Measurements from ENCODE around the gene PSAPL1. TPM values are rescaled to one million over a fixed set of nuclear protein-coding genes. Genes with fewer than 3 reads are reported as not detected.

PSAPL1 gene
- total and polyA plus RNA-seq, 5 donors from 2014 or later, result not detected

GRCh38 chr4:7473081-7473480, 38.4 kb upstream of the PSAPL1 start:
- Histone ChIP-seq H3K4me3 (ENCODE audit: low read depth, low read length) (no peak overlapping the region), H3K36me3 (ENCODE audit: control insufficient read depth, insufficient read depth, low read length) (no peaks in the 10 kb centered on the region), H3K27me3 (ENCODE audit: control insufficient read depth, insufficient read depth, low read length) (no peaks in the 10 kb centered on the region), H3K9me3 (ENCODE audit: control insufficient read depth in 2 of 2, low read length in 2 of 2) (no peaks in the 10 kb centered on the region), H3K4me1 (ENCODE audit: control insufficient read depth, insufficient read depth, low read length, poor library complexity, severe bottlenecking) (no peaks in the 10 kb centered on the region), H3K27ac (ENCODE audit: insufficient read depth, low read length, poor library complexity, severe bottlenecking) (no peak overlapping the region)
- DNase-seq, result no peak
- Mint-ChIP-seq H3K36me3 (no peaks in the 10 kb centered on the region), H3K4me3 (no peak overlapping the region), H3K27me3 (no peaks in the 10 kb centered on the region), H3K4me1 (no peaks in the 10 kb centered on the region), H3K9me3 (peaks cover 0 to 2% (median 0%) of the 10 kb centered on the region in 7 donors), H3K27ac (no peak overlapping the region)
- no peak for ATAC-seq (ENCODE audit: low read depth in 2 of 2)

GRCh38 chr4:7472442-7473013, 37.8 kb upstream of the PSAPL1 start:
- no peaks in the 10 kb centered on the region for H3K36me3 ChIP-seq (ENCODE audit: control insufficient read depth, insufficient read depth, low read length)
- no peaks in the 10 kb centered on the region for H3K27me3 ChIP-seq (ENCODE audit: control insufficient read depth, insufficient read depth, low read length)
- H3K9me3 ChIP-seq (ENCODE audit: control insufficient read depth in 2 of 2, low read length in 2 of 2), result no peaks in the 10 kb centered on the region
- H3K4me3 Mint-ChIP-seq, result no peak overlapping the region
- no peak overlapping the region for H3K27ac Mint-ChIP-seq
- no peaks in the 10 kb centered on the region for H3K36me3 Mint-ChIP-seq
- H3K9me3 Mint-ChIP-seq, result peaks cover 0 to 2% (median 0%) of the 10 kb centered on the region in 7 donors
- H3K27me3 Mint-ChIP-seq, result no peaks in the 10 kb centered on the region
- ATAC-seq (ENCODE audit: low read depth in 2 of 2), result no peak
- H3K4me1 ChIP-seq (ENCODE audit: control insufficient read depth, insufficient read depth, low read length, poor library complexity, severe bottlenecking), result no peaks in the 10 kb centered on the region
- no peaks in the 10 kb centered on the region for H3K4me1 Mint-ChIP-seq
- DNase-seq, result no peak
- H3K27ac ChIP-seq (ENCODE audit: insufficient read depth, low read length, poor library complexity, severe bottlenecking), result no peak overlapping the region
- H3K4me3 ChIP-seq (ENCODE audit: low read depth, low read length), result no peak overlapping the region

GRCh38 chr4:7470522-7471128, 35.9 kb upstream of the PSAPL1 start:
- Mint-ChIP-seq H3K36me3 (no peaks in the 10 kb centered on the region), H3K4me1 (no peaks in the 10 kb centered on the region), H3K9me3 (peaks cover 0 to 4% (median 0%) of the 10 kb centered on the region in 7 donors), H3K4me3 (no peak overlapping the region), H3K27me3 (no peaks in the 10 kb centered on the region), H3K27ac (no peak overlapping the region)
- ATAC-seq (ENCODE audit: low read depth in 2 of 2), result no peak
- Histone ChIP-seq H3K27me3 (ENCODE audit: control insufficient read depth, insufficient read depth, low read length) (no peaks in the 10 kb centered on the region), H3K4me3 (ENCODE audit: low read depth, low read length) (no peak overlapping the region), H3K27ac (ENCODE audit: insufficient read depth, low read length, poor library complexity, severe bottlenecking) (no peak overlapping the region), H3K36me3 (ENCODE audit: control insufficient read depth, insufficient read depth, low read length) (no peaks in the 10 kb centered on the region), H3K9me3 (ENCODE audit: control insufficient read depth in 2 of 2, low read length in 2 of 2) (no peaks in the 10 kb centered on the region), H3K4me1 (ENCODE audit: control insufficient read depth, insufficient read depth, low read length, poor library complexity, severe bottlenecking) (no peaks in the 10 kb centered on the region)
- no peak for DNase-seq

GRCh38 chr4:7470111-7470510, 35.4 kb upstream of the PSAPL1 start:
- ATAC-seq (ENCODE audit: low read depth in 2 of 2), result no peak
- no peaks in the 10 kb centered on the region for H3K27me3 Mint-ChIP-seq

DNA sequence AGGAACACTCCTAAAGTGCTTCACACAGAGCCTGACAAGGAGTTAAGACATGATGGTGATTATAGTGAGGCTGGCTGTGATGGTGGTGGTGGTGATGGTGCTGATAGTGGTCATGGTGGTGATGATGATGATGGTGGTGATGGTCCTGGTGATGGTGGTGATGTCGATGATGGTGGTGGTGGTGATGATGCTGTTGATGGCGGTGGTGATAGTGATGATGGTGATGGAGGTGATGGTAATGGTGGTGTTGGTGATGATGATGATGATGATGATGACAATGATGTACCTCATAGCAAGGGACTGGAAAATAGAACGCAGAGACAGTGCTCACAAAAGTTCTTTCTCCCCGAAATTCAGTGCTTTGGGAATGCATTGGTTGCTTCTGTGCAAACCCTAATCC, 34.3 kb upstream of the PSAPL1 start:
- no peaks in the 10 kb centered on the region for H3K36me3 Mint-ChIP-seq
- H3K4me1 ChIP-seq (ENCODE audit: control insufficient read depth, insufficient read depth, low read length, poor library complexity, severe bottlenecking), result no peaks in the 10 kb centered on the region
- DNase-seq (no peak), ATAC-seq (ENCODE audit: low read depth in 2 of 2) (no peak)
- no peaks in the 10 kb centered on the region for H3K36me3 ChIP-seq (ENCODE audit: control insufficient read depth, insufficient read depth, low read length)
- H3K9me3 Mint-ChIP-seq, result peaks cover 0 to 5% (median 0%) of the 10 kb centered on the region in 7 donors
- no peaks in the 10 kb centered on the region for H3K4me1 Mint-ChIP-seq
- H3K27ac Mint-ChIP-seq, result peak overlapping the region in 1 of 3 donors; percentile 18
- no peaks in the 10 kb centered on the region for H3K9me3 ChIP-seq (ENCODE audit: control insufficient read depth in 2 of 2, low read length in 2 of 2)
- no peak overlapping the region for H3K27ac ChIP-seq (ENCODE audit: insufficient read depth, low read length, poor library complexity, severe bottlenecking)
- no peak overlapping the region for H3K4me3 ChIP-seq (ENCODE audit: low read depth, low read length)
- no peak overlapping the region for H3K4me3 Mint-ChIP-seq
- no peaks in the 10 kb centered on the region for H3K27me3 ChIP-seq (ENCODE audit: control insufficient read depth, insufficient read depth, low read length)
- no peaks in the 10 kb centered on the region for H3K27me3 Mint-ChIP-seq

More at GRCh38 chr4:7470111-7470510, 35.4 kb upstream of the PSAPL1 start:
- DNase-seq, result no peak
- Mint-ChIP-seq H3K9me3 (peaks cover 0 to 5% (median 0%) of the 10 kb centered on the region in 7 donors), H3K36me3 (no peaks in the 10 kb centered on the region), H3K27ac (no peak overlapping the region), H3K4me3 (no peak overlapping the region), H3K4me1 (no peaks in the 10 kb centered on the region)
- no peaks in the 10 kb centered on the region for H3K36me3 ChIP-seq (ENCODE audit: control insufficient read depth, insufficient read depth, low read length)
- no peak overlapping the region for H3K27ac ChIP-seq (ENCODE audit: insufficient read depth, low read length, poor library complexity, severe bottlenecking)
- H3K4me1 ChIP-seq (ENCODE audit: control insufficient read depth, insufficient read depth, low read length, poor library complexity, severe bottlenecking), result no peaks in the 10 kb centered on the region
- no peaks in the 10 kb centered on the region for H3K9me3 ChIP-seq (ENCODE audit: control insufficient read depth in 2 of 2, low read length in 2 of 2)
- H3K27me3 ChIP-seq (ENCODE audit: control insufficient read depth, insufficient read depth, low read length), result no peaks in the 10 kb centered on the region
- no peak overlapping the region for H3K4me3 ChIP-seq (ENCODE audit: low read depth, low read length)

DNA sequence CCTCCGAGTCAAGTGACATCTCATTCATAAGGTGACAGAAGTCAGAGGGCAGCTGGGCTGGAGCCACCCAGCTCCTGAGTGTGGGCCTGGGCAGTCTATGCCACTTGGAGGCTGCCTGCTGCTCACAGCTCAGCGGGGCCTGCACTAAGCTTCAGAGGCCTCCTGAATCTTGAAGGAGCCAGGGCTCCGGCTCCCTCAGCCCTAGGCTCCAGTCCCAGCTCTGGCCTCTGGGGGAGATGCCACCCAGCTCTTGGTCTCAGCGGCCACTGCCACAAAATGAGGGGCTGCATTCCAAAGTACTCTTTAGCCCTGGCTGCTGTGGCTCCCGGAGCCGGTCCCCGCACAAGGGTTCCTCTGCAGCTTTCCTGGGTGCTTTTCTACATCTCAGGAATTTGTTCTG, 32.7 kb upstream of the PSAPL1 start:
- Histone ChIP-seq H3K9me3 (ENCODE audit: control insufficient read depth in 2 of 2, low read length in 2 of 2) (no peaks in the 10 kb centered on the region), H3K27me3 (ENCODE audit: control insufficient read depth, insufficient read depth, low read length) (no peaks in the 10 kb centered on the region), H3K4me3 (ENCODE audit: low read depth, low read length) (no peak overlapping the region), H3K4me1 (ENCODE audit: control insufficient read depth, insufficient read depth, low read length, poor library complexity, severe bottlenecking) (no peaks in the 10 kb centered on the region), H3K36me3 (ENCODE audit: control insufficient read depth, insufficient read depth, low read length) (no peaks in the 10 kb centered on the region), H3K27ac (ENCODE audit: insufficient read depth, low read length, poor library complexity, severe bottlenecking) (no peak overlapping the region)
- ATAC-seq (ENCODE audit: low read depth in 2 of 2), result no peak
- H3K27me3 Mint-ChIP-seq, result no peaks in the 10 kb centered on the region
- no peak overlapping the region for H3K4me3 Mint-ChIP-seq
- H3K27ac Mint-ChIP-seq, result no peak overlapping the region
- no peaks in the 10 kb centered on the region for H3K4me1 Mint-ChIP-seq
- no peak for DNase-seq
- no peaks in the 10 kb centered on the region for H3K36me3 Mint-ChIP-seq
- peaks cover 0 to 5% (median 0%) of the 10 kb centered on the region in 7 donors for H3K9me3 Mint-ChIP-seq

DNA sequence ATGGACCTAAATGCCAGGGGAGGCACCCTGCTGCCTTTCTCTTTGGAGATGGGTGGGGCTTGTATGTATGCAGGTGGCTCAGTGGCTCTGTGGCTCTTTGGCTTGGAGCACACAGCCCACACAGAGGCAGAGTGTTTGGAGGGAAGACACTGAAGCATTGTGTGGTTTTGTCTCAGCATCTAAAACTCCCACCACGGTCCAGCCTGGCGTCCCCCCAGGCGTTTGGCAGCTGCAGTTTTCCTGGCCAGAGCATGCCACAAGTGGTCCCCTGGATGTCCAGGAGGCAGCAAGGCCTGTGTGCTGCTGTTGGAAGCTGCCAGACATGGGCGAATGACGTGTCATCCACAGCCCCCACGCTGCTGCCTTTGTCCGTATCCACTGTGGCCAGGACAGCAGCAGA, 32.2 kb upstream of the PSAPL1 start:
- H3K4me3 Mint-ChIP-seq, result no peak overlapping the region
- no peaks in the 10 kb centered on the region for H3K36me3 Mint-ChIP-seq
- no peaks in the 10 kb centered on the region for H3K36me3 ChIP-seq (ENCODE audit: control insufficient read depth, insufficient read depth, low read length)
- H3K27ac Mint-ChIP-seq, result no peak overlapping the region
- H3K4me1 Mint-ChIP-seq, result no peaks in the 10 kb centered on the region
- no peak for DNase-seq
- H3K9me3 ChIP-seq (ENCODE audit: control insufficient read depth in 2 of 2, low read length in 2 of 2), result no peaks in the 10 kb centered on the region
- H3K4me1 ChIP-seq (ENCODE audit: control insufficient read depth, insufficient read depth, low read length, poor library complexity, severe bottlenecking), result no peaks in the 10 kb centered on the region
- H3K9me3 Mint-ChIP-seq, result peaks cover 0 to 5% (median 0%) of the 10 kb centered on the region in 7 donors
- no peak for ATAC-seq (ENCODE audit: low read depth in 2 of 2)
- no peak overlapping the region for H3K4me3 ChIP-seq (ENCODE audit: low read depth, low read length)
- no peaks in the 10 kb centered on the region for H3K27me3 ChIP-seq (ENCODE audit: control insufficient read depth, insufficient read depth, low read length)
- H3K27me3 Mint-ChIP-seq, result no peaks in the 10 kb centered on the region
- no peak overlapping the region for H3K27ac ChIP-seq (ENCODE audit: insufficient read depth, low read length, poor library complexity, severe bottlenecking)

DNA sequence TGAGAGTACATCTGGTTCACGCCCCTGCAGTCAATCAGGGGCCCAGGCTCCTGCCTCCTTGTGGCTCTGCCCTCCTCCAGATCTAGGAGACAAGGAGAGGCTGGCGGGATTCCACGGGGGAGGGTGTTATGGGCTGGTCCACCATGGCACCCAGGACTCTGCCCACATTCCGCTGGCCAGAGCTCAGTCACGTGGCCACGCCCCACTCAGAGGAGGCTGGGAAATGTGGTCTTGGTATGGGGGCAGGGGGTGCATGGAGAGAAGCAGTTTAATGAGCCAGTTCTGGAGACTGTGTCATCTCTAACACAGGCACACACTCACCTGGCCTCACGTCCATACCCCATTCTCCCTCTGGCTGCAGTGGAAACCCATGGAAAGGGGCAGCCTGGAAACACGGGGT, 31.5 kb upstream of the PSAPL1 start:
- H3K36me3 Mint-ChIP-seq, result no peaks in the 10 kb centered on the region
- H3K4me1 Mint-ChIP-seq, result no peaks in the 10 kb centered on the region
- no peaks in the 10 kb centered on the region for H3K4me1 ChIP-seq (ENCODE audit: control insufficient read depth, insufficient read depth, low read length, poor library complexity, severe bottlenecking)
- no peaks in the 10 kb centered on the region for H3K27me3 Mint-ChIP-seq
- no peak overlapping the region for H3K4me3 Mint-ChIP-seq
- ATAC-seq (ENCODE audit: low read depth in 2 of 2) (no peak), DNase-seq (no peak)
- H3K9me3 ChIP-seq (ENCODE audit: control insufficient read depth in 2 of 2, low read length in 2 of 2), result no peaks in the 10 kb centered on the region
- no peaks in the 10 kb centered on the region for H3K36me3 ChIP-seq (ENCODE audit: control insufficient read depth, insufficient read depth, low read length)
- H3K4me3 ChIP-seq (ENCODE audit: low read depth, low read length), result no peak overlapping the region
- H3K27ac ChIP-seq (ENCODE audit: insufficient read depth, low read length, poor library complexity, severe bottlenecking), result no peak overlapping the region
- no peak overlapping the region for H3K27ac Mint-ChIP-seq
- peaks cover 0 to 5% (median 0%) of the 10 kb centered on the region in 7 donors for H3K9me3 Mint-ChIP-seq
- H3K27me3 ChIP-seq (ENCODE audit: control insufficient read depth, insufficient read depth, low read length), result no peaks in the 10 kb centered on the region

Data from CD4-positive, CD25-positive, alpha-beta regulatory T cell (primary cell).